ENCODE measurements around the gene SYNDIG1.

DNA sequence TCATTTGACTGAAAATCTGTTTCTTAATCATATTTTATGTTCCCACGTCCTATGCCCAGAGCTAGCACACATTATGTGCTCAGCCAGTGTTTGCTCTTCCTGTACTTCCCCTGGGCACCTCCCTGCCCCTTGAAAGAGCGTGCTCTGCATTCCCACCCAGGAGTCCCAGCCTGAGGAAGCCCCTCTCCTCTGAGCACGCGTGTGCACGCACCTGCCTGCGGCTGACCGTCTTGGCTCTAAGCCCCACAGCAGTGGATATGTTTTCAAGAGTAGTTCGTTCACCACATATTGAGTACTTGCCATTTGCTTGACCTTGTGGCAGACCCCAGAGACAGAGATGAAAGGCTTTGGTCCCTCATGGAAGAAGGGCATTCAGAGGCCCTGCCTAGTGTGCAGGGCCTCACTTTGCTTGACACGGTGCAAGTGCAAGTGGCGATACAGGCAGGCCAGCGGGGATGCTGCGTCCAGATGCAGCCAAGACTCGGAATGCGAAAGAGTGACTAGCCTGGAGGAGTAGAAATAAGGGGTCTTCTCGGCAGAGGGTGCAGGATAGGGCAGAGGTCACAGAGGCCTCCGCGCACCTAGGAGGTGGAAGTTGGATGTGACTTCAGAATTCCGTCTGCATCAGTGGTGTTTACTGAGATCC lies 14.1 kb downstream of the SYNDIG1 start:
- TF ChIP-seq, protein P1, sequence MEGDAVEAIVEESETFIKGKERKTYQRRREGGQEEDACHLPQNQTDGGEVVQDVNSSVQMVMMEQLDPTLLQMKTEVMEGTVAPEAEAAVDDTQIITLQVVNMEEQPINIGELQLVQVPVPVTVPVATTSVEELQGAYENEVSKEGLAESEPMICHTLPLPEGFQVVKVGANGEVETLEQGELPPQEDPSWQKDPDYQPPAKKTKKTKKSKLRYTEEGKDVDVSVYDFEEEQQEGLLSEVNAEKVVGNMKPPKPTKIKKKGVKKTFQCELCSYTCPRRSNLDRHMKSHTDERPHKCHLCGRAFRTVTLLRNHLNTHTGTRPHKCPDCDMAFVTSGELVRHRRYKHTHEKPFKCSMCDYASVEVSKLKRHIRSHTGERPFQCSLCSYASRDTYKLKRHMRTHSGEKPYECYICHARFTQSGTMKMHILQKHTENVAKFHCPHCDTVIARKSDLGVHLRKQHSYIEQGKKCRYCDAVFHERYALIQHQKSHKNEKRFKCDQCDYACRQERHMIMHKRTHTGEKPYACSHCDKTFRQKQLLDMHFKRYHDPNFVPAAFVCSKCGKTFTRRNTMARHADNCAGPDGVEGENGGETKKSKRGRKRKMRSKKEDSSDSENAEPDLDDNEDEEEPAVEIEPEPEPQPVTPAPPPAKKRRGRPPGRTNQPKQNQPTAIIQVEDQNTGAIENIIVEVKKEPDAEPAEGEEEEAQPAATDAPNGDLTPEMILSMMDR (IDR thresholded peaks at IDR 0.05): no peak
- TF ChIP-seq POLR2AphosphoS5 (IDR thresholded peaks at IDR 0.05): no peak

Measured in prostate gland (tissue), 2 donors.